B cell (primary cell): Measurements from ENCODE around the gene SDR9C7. TPM values are rescaled to one million over a fixed set of nuclear protein-coding genes. Genes with fewer than 3 reads are reported as not detected.

Source experiments
- ATAC-seq: fragments of 200-7000 bp; cut with Tn5 transposase; one replicate; pipeline ENCODE4 v1.10.0; 2021; ENCODE audit warnings: low read depth, mild to moderate bottlenecking, moderate number of reproducible peaks, moderate library complexity
- CTCF ChIA-PET: fragments of 350-600 bp; sonication (Branson Sonifier 250); formaldehyde crosslinking; loops from one replicate; lab custom pipeline; 2021; ENCODE audit warnings: antibody characterized with exemption, inconsistent platforms; lab: Charles Lee
- POLR2A ChIA-PET: fragments of 350-600 bp; sonication (Branson Sonifier 250); formaldehyde crosslinking; loops from one replicate; lab custom pipeline; 2021; ENCODE audit warnings: antibody characterized with exemption; lab: Charles Lee
- DNase-seq: peaks from one replicate; pipeline ENCODE4 v3.0.0; 2013
- H2AFZ ChIP-seq: 2 replicates; pipeline ENCODE4 v1.6.1; 2012; ENCODE audit warnings: mild to moderate bottlenecking, low read depth, low read length; ENCODE audit not compliant: insufficient read depth, poor library complexity, severe bottlenecking
- H3K27ac ChIP-seq, 2 donors: 1 replicate in 1 of 2; 2 replicates in 1 of 2; pipeline ENCODE4 v1.5.1; 2012 to 2013; ENCODE audit warnings: low read length in 2 of 2, mild to moderate bottlenecking in 2 of 2, moderate library complexity in 1 of 2
- H3K27me3 ChIP-seq, 4 experiments: fragments of 200-600 bp in 1 of 4; sonication (generic) in 1 of 4; replicated peaks in 1 of 4; 1 replicate in 2 of 4; 2 replicates in 2 of 4; pipeline versions ENCODE4 v1.6.1 to v1.7.0; 2013 to 2016; ENCODE audit warnings: low read length in 3 of 4, mild to moderate bottlenecking in 2 of 4, mixed read lengths in 1 of 4, moderate library complexity in 1 of 4; ENCODE audit not compliant: insufficient read depth in 4 of 4, control insufficient read depth in 3 of 4; ENCODE audit errors: control extremely low read depth in 1 of 4
- H3K36me3 ChIP-seq, 2 experiments: replicated peaks in 1 of 2; 1 replicate in 1 of 2; 2 replicates in 1 of 2; pipeline versions ENCODE4 v1.6.1 to v1.7.1; 2013; ENCODE audit warnings: low read length in 1 of 2; ENCODE audit not compliant: insufficient read depth in 2 of 2, control insufficient read depth in 1 of 2; ENCODE audit errors: control extremely low read depth in 1 of 2, extremely low read depth in 1 of 2
- H3K4me1 ChIP-seq, 2 donors: fragments of 200-600 bp in 1 of 2; sonication (generic) in 1 of 2; 1 replicate in 1 of 2; 2 replicates in 1 of 2; pipeline versions ENCODE4 v1.5.1 to v1.6.1; 2013 to 2017; ENCODE audit warnings: low read length in 2 of 2; ENCODE audit not compliant: control insufficient read depth in 2 of 2, insufficient read depth in 2 of 2
- H3K4me2 ChIP-seq: replicated peaks from 2 replicates; pipeline ENCODE3; 2012; ENCODE audit warnings: mild to moderate bottlenecking, low read depth, low read length; ENCODE audit not compliant: poor library complexity, severe bottlenecking
- H3K4me3 ChIP-seq, 5 experiments: fragments of 200-600 bp in 1 of 5; sonication (generic) in 1 of 5; 1 replicate in 3 of 5; 2 replicates in 2 of 5; pipeline versions ENCODE4 v1.5.1 to v1.7.0; 2011 to 2016; ENCODE audit warnings: low read length in 4 of 5, mild to moderate bottlenecking in 4 of 5, low read depth in 2 of 5, control low read depth in 1 of 5, moderate library complexity in 1 of 5; ENCODE audit not compliant: insufficient read depth in 1 of 5; ENCODE audit errors: control extremely low read depth in 1 of 5, extremely low read depth in 1 of 5
- H3K79me2 ChIP-seq: fragments of 200-600 bp; sonication (generic); one replicate; pipeline ENCODE4 v1.6.0; 2016; ENCODE audit warnings: low read length; ENCODE audit not compliant: control insufficient read depth, insufficient read depth
- H3K9ac ChIP-seq: fragments of 200-600 bp; sonication (generic); 2 replicates; pipeline ENCODE4 v1.6.1; 2017; ENCODE audit warnings: mild to moderate bottlenecking, low read length, moderate library complexity
- H3K9me3 ChIP-seq, 3 donors: one replicate each; pipeline versions ENCODE4 v1.6.1 to v1.7.1; 2013; ENCODE audit warnings: low read length in 2 of 3; ENCODE audit not compliant: control insufficient read depth in 2 of 3, insufficient read depth in 1 of 3; ENCODE audit errors: control extremely low read depth in 1 of 3
- H4K20me1 ChIP-seq: 2 replicates; pipeline ENCODE4 v1.6.0; 2012; ENCODE audit warnings: mild to moderate bottlenecking, low read length; ENCODE audit not compliant: insufficient read depth, control insufficient read depth, poor library complexity, severe bottlenecking
- H3K27ac Mint-ChIP-seq: one replicate; pipeline ENCODE4 v1.8.0; 2021; ENCODE audit warnings: mixed read lengths
- H3K27me3 Mint-ChIP-seq: one replicate; pipeline ENCODE4 v1.8.0; 2021; ENCODE audit warnings: mixed read lengths
- H3K4me1 Mint-ChIP-seq: one replicate; pipeline ENCODE4 v1.8.0; 2021; ENCODE audit warnings: mixed read lengths
- H3K4me3 Mint-ChIP-seq: one replicate; pipeline ENCODE4 v1.8.0; 2021; ENCODE audit warnings: mixed read lengths
- H3K9me3 Mint-ChIP-seq: one replicate; pipeline ENCODE4 v1.8.0; 2022; ENCODE audit warnings: mixed read lengths; ENCODE audit not compliant: insufficient read depth
- EZH2 ChIP-seq: IDR thresholded peaks from 2 replicates; pipeline ENCODE4 v1.6.1; 2012; ENCODE audit warnings: borderline replicate concordance, low read depth, mild to moderate bottlenecking, moderate library complexity, low read length; ENCODE audit not compliant: insufficient read depth, poor library complexity, severe bottlenecking
- WGBS: methylation state at CpG from one replicate; pipeline ENCODE4 v1.1.5; 2013; ENCODE audit warnings: missing lambda C conversion rate; ENCODE audit not compliant: insufficient coverage; 5-methylcytosine and 5-hydroxymethylcytosine counted together
- intact Hi-C: fragments of 100-400 bp; cut with micrococcal nuclease; formaldehyde crosslinking; loops from one replicate; pipeline ENCODE4 v1.10.0; 2022
- polyA plus RNA-seq: library from polyadenylated mRNA; depleted of rRNA; stranded (reverse); fragments of >200 nt; gene quantifications from 2 replicates; pipeline ENCODE4 v1.2.3, GENCODE V29; 2012
- total RNA-seq, 2 donors: library from RNA; stranded (reverse); fragments of 120-200 nt in 1 of 2; gene quantifications; 1 replicate in 1 of 2; 2 replicates in 1 of 2; pipeline versions ENCODE4 v1.2.3 to v1.2.4, GENCODE V29; 2013 to 2022
- TF ChIP-seq, protein P1 (sequence below): fragments of 200-600 bp; IDR thresholded peaks from one replicate; pipeline ENCODE4 v1.8.0; 2022; ENCODE audit warnings: antibody characterized with exemption, mild to moderate bottlenecking

SDR9C7 gene
- total and polyA plus RNA-seq, 2 donors (not counting 1 experiment from before 2014, with no cell fraction given), result not detected

DNA sequence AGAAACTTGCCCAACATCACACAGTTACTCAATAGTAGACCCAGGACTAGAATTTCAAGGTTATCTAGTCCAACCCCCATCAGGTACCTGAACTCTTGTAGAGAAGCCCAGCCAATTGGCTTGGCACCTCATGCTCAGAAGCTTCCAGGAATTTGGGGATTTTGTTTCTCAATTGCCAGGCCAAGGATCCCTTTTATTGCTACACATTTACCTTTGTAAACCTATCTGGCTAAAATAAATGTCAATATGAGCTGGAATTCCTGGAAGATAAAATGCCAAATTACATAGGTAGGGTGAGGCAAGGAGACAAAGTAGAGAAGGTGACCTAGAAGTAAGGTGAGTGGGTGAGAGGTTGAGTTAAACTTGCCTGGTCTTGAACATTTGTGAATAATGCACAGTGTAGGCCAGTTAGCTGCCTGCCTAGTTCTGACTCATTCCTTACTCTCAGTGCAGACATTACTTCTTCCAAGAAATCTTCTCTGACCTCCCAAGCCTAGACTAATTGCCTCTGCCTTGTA is 36.3 kb downstream of the SDR9C7 start:
- no peak for DNase-seq
- ChIA-PET POLR2A (no interaction called here), CTCF (no interaction called here)
- ATAC-seq, result no peak
- Histone ChIP-seq H3K79me2 (no peaks in the 10 kb centered on the region), H3K27ac (no peak overlapping the region), H3K36me3 (no peaks in the 10 kb centered on the region), H4K20me1 (no peaks in the 10 kb centered on the region), H3K9ac (no peak overlapping the region), H3K27me3 (peaks cover 0 to 3% (median 0%) of the 10 kb centered on the region in 4 experiments), H3K4me1 (no peaks in the 10 kb centered on the region), H2AFZ (no peak overlapping the region), H3K4me3 (no peak overlapping the region), H3K4me2 (no peak overlapping the region), H3K9me3 (peaks cover 0 to 29% (median 22%) of the 10 kb centered on the region in 3 donors)
- Mint-ChIP-seq H3K9me3 (peaks cover 12% of the 10 kb centered on the region), H3K4me3 (no peak overlapping the region), H3K27me3 (peaks cover 9% of the 10 kb centered on the region), H3K27ac (no peak overlapping the region), H3K4me1 (no peaks in the 10 kb centered on the region)
- TF ChIP-seq, protein P1, sequence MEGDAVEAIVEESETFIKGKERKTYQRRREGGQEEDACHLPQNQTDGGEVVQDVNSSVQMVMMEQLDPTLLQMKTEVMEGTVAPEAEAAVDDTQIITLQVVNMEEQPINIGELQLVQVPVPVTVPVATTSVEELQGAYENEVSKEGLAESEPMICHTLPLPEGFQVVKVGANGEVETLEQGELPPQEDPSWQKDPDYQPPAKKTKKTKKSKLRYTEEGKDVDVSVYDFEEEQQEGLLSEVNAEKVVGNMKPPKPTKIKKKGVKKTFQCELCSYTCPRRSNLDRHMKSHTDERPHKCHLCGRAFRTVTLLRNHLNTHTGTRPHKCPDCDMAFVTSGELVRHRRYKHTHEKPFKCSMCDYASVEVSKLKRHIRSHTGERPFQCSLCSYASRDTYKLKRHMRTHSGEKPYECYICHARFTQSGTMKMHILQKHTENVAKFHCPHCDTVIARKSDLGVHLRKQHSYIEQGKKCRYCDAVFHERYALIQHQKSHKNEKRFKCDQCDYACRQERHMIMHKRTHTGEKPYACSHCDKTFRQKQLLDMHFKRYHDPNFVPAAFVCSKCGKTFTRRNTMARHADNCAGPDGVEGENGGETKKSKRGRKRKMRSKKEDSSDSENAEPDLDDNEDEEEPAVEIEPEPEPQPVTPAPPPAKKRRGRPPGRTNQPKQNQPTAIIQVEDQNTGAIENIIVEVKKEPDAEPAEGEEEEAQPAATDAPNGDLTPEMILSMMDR, result no peak
- TF ChIP-seq EZH2, result no peak
- intact Hi-C loops, result no loop called here

DNA sequence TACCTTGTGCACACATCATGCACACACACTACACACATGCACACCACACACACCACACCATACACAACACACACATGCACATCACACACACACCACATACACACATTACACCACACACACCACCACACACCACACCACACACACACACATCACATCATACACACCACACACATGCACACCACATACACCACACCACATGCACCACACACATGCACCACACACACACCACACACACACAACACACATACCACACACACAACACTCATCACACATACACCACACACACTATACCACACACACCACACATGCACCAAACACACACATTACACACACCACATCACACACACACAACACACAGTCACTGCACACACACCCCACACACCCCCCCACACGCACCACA is 38.1 kb downstream of the SDR9C7 start:
- no peak overlapping the region for H2AFZ ChIP-seq
- no peak overlapping the region for H3K4me3 ChIP-seq
- CTCF ChIA-PET, result no interaction called here
- POLR2A ChIA-PET, result no interaction called here
- DNase-seq (no peak), ATAC-seq (no peak)
- TF ChIP-seq, protein P1, result no peak
- TF ChIP-seq EZH2, result no peak
- intact Hi-C loops, result no loop called here
- peaks cover 0 to 3% (median 0%) of the 10 kb centered on the region in 4 experiments for H3K27me3 ChIP-seq
- peaks cover 14% of the 10 kb centered on the region for H3K27me3 Mint-ChIP-seq
- H3K9me3 ChIP-seq, result peaks cover 0 to 16% (median 14%) of the 10 kb centered on the region in 3 donors
- H3K4me1 Mint-ChIP-seq, result no peaks in the 10 kb centered on the region
- H3K27ac ChIP-seq, result no peak overlapping the region
- H3K79me2 ChIP-seq, result no peaks in the 10 kb centered on the region
- peaks cover 6% of the 10 kb centered on the region for H3K9me3 Mint-ChIP-seq
- no peaks in the 10 kb centered on the region for H4K20me1 ChIP-seq
- no peak overlapping the region for H3K4me2 ChIP-seq
- 56% methylated on average over 1 of the region's 1 CpG for WGBS
- no peak overlapping the region for H3K9ac ChIP-seq
- H3K4me3 Mint-ChIP-seq, result no peak overlapping the region
- no peaks in the 10 kb centered on the region for H3K4me1 ChIP-seq
- no peaks in the 10 kb centered on the region for H3K36me3 ChIP-seq
- no peak overlapping the region for H3K27ac Mint-ChIP-seq
